Activated naive CD8-positive, alpha-beta T cell treated with anti-CD3 and anti-CD28 coated beads, Interleukin-2, amount 10 ng/mL, durations not matched to agents 7 days and 5 days (primary cell): ENCODE measurements around the gene PLOD2. TPM values are rescaled to one million over a fixed set of nuclear protein-coding genes. Genes with fewer than 3 reads are reported as not detected.

ENCODE experiments used
- ATAC-seq: fragments of 150-1000 bp; cut with Tn5 transposase; one replicate; pipeline ENCODE4 v1.10.0; 2021; ENCODE audit warnings: low read depth, moderate library complexity
- POLR2A ChIA-PET: fragments of 350-600 bp; sonication (Branson Sonifier 250); formaldehyde crosslinking; loops from one replicate; lab custom pipeline; 2021; ENCODE audit warnings: antibody characterized with exemption; lab: Charles Lee
- DNase-seq: peaks from one replicate; pipeline ENCODE4 v3.0.0; 2021
- H3K27ac Mint-ChIP-seq: one replicate; pipeline ENCODE4 v1.8.0; 2022; ENCODE audit warnings: mild to moderate bottlenecking, mixed read lengths
- H3K27me3 Mint-ChIP-seq: one replicate; pipeline ENCODE4 v1.8.0; 2022; ENCODE audit warnings: mild to moderate bottlenecking, moderate library complexity, mixed read lengths
- H3K36me3 Mint-ChIP-seq: one replicate; pipeline ENCODE4 v1.8.0; 2021; ENCODE audit warnings: mild to moderate bottlenecking, mixed read lengths
- H3K4me1 Mint-ChIP-seq: one replicate; pipeline ENCODE4 v1.8.0; 2021; ENCODE audit warnings: mixed read lengths
- H3K4me3 Mint-ChIP-seq: one replicate; pipeline ENCODE4 v1.8.0; 2022; ENCODE audit warnings: mild to moderate bottlenecking, moderate library complexity, mixed read lengths
- H3K9me3 Mint-ChIP-seq: one replicate; pipeline ENCODE4 v1.8.0; 2021; ENCODE audit warnings: mixed read lengths
- total RNA-seq, 2 experiments: library from RNA; stranded (reverse); gene quantifications; one replicate each; pipeline ENCODE4 v1.2.3, GENCODE V29; 2021

PLOD2 gene
- total RNA-seq, 2 experiments from 2014 or later = 0.14 to 0.42 TPM

DNA sequence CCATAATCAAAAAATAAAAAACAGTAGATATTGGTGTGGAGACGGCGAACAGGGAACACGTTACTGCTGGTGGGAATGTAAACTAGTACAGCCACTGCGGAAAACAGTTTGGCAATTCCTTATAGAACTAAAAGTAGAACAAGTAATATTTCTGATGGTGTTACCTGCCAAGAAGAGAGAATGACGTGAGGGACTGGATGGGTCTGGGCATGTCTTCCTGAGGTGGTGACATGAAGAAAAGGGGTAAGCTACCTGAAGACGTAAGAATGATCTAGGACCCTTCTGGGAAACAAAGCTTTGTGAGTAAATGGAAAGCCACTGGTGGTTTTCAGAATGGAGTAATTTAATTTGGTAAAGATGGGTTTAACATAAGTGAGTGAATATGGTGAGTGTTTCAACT is 19.4 kb upstream of the PLOD2 start:
- H3K27me3 Mint-ChIP-seq = peaks cover 3% of the 10 kb centered on the region
- no peak for ATAC-seq
- POLR2A ChIA-PET = no interaction called here
- H3K9me3 Mint-ChIP-seq = no peaks in the 10 kb centered on the region
- H3K27ac Mint-ChIP-seq = no peak overlapping the region
- H3K36me3 Mint-ChIP-seq = no peaks in the 10 kb centered on the region
- no peaks in the 10 kb centered on the region for H3K4me1 Mint-ChIP-seq
- no peak for DNase-seq
- no peak overlapping the region for H3K4me3 Mint-ChIP-seq

DNA sequence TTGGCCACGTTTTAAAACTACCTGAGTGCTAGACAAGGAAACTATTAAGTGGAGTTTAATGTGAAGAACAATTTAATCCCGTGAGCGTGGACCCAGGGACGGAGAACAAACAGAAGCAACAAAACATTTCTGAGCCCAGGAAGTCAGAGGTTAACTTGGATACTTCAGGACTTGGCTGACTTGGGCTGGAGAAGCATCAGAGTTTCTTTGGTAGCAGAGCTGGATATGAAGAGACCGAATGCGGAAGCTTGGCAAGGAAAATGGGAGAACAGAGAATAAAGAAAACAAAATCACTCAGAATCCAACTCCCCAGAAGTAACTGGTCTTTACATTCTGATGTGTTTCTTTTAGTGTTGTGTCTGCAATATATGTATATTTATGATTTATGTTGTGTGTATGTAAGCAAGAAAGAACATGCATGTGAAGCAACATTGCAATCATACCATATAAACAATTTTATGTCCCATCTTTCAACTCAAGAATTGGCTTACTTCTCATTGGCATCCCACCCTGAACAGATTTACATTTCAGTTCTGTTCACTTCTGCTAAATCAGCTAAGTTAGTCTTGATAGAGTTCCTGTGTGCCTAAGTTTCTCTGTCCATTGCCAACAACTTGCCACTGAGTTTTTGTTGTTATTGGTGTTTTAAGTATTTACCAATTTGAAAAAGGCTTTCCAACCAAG is 17.2 kb upstream of the PLOD2 start:
- H3K4me3 Mint-ChIP-seq = no peak overlapping the region
- H3K36me3 Mint-ChIP-seq = no peaks in the 10 kb centered on the region
- H3K4me1 Mint-ChIP-seq = no peaks in the 10 kb centered on the region
- no peaks in the 10 kb centered on the region for H3K27me3 Mint-ChIP-seq
- no peak overlapping the region for H3K27ac Mint-ChIP-seq
- POLR2A ChIA-PET = no interaction called here
- no peaks in the 10 kb centered on the region for H3K9me3 Mint-ChIP-seq
- DNase-seq = no peak
- ATAC-seq = no peak

DNA sequence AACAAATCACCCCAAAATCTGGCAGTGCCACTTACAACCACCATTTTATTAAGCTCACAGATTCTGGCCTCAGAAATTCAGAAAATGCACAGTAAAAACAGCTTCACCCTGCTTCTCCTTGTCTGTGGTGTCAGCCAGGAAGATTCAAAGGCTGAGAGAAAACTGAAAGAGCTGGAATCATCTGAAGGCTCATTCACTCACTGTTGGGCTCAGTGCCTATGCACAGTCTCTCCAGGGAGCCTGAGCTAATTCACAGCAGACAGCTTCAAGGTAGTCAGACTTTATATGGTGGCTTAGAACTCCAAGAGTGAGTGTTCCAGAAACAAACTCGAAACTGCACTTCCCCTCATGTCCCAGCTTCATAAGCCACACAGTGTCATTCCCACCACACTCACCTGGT is 16.5 kb upstream of the PLOD2 start:
- no peaks in the 10 kb centered on the region for H3K4me1 Mint-ChIP-seq
- no peaks in the 10 kb centered on the region for H3K9me3 Mint-ChIP-seq
- no peak for DNase-seq
- H3K36me3 Mint-ChIP-seq = no peaks in the 10 kb centered on the region
- H3K27ac Mint-ChIP-seq = no peak overlapping the region
- H3K27me3 Mint-ChIP-seq = no peaks in the 10 kb centered on the region
- ATAC-seq = no peak
- H3K4me3 Mint-ChIP-seq = no peak overlapping the region
- POLR2A ChIA-PET = no interaction called here

DNA sequence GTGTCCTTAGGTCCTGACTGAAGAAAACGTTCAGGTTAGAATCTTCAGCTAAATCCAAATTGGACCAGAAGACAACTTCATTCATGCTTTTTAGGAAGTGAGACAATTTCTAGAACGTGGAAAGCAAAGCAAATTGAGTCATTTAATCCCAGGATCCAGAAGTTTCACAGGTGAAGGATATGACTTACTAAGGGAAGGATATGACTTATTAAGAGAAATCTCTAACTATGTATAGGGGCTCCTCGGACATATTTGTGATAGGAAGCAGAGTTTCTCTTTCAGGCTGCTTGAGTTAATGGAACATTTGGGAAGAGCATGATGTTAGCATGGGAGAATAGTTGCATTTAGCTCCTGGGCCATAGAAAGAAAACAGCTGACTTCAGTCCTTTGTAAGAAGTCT is 16.1 kb upstream of the PLOD2 start:
- Mint-ChIP-seq H3K27me3 (no peaks in the 10 kb centered on the region), H3K9me3 (no peaks in the 10 kb centered on the region), H3K4me1 (no peaks in the 10 kb centered on the region), H3K27ac (no peak overlapping the region), H3K4me3 (no peak overlapping the region), H3K36me3 (no peaks in the 10 kb centered on the region)
- ATAC-seq (no peak), DNase-seq (no peak)
- POLR2A ChIA-PET = no interaction called here

DNA sequence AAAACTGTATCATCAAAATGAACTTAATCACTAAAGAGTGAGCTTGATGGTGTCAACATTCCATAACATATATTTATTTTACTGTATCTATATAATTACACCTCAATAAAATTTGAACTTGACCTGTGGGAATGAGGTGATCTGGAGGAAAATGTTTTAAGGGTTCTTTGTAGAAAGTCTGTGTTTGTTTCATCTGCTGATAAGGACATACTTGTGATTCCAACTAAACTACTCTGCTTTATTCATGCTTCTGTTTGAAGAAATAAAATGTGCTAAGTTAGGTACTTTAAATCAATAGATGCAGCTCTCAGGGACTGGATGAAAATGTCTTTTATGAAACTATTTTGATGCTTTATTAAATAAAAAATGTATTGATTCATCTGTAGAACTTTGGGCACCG is 11.6 kb upstream of the PLOD2 start:
- H3K27ac Mint-ChIP-seq = no peak overlapping the region
- H3K4me1 Mint-ChIP-seq = no peaks in the 10 kb centered on the region
- no peaks in the 10 kb centered on the region for H3K9me3 Mint-ChIP-seq
- no peak overlapping the region for H3K4me3 Mint-ChIP-seq
- no peak for ATAC-seq
- H3K27me3 Mint-ChIP-seq = no peaks in the 10 kb centered on the region
- no peak for DNase-seq
- POLR2A ChIA-PET = no interaction called here
- no peaks in the 10 kb centered on the region for H3K36me3 Mint-ChIP-seq

DNA sequence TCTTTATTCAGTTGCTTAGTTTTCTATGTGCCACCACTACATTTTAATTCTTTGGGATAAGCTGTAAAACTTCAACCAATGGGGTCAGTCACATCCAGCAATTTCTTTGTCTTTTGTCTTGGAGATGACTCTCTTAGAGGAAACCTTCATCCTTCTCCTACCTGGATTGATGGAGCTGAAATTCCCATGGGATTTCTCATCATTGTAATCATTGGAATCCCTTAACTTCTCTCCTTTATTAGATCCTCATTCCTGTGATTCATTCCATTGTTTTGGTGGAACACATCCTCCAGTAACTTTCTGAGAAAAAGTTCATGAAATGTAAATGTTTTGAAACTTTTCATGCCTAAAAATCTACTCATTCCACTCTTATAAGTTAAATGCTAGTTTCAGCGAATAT is 9.6 kb upstream of the PLOD2 start:
- no peak for ATAC-seq

DNA sequence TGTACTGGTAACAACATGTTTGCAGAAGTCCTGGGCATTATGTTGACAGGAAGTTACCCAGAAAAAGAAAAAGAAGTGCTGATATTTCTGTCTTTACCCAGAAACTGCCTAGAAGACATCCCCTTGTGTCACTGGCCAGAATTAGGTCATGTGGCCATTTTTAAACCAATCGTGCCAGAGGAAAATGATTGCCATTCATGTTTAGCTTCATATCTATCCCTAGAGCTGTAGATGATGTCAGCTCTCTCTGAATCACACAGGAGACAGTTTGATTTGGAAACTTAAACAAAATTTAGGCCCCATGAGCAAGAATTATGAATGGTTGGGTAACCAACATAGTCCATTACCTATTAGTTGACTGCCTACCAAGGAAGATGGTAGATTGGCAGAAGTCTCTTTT is 8.9 kb upstream of the PLOD2 start:
- H3K27me3 Mint-ChIP-seq = no peaks in the 10 kb centered on the region
- no peaks in the 10 kb centered on the region for H3K4me1 Mint-ChIP-seq
- DNase-seq (no peak), ATAC-seq (no peak)
- H3K36me3 Mint-ChIP-seq = no peaks in the 10 kb centered on the region
- no peak overlapping the region for H3K4me3 Mint-ChIP-seq
- H3K27ac Mint-ChIP-seq = no peak overlapping the region
- no peaks in the 10 kb centered on the region for H3K9me3 Mint-ChIP-seq
- POLR2A ChIA-PET = no interaction called here

More for the DNA sequence above, 9.6 kb upstream of the PLOD2 start:
- Mint-ChIP-seq H3K27ac (no peak overlapping the region), H3K4me1 (no peaks in the 10 kb centered on the region), H3K36me3 (no peaks in the 10 kb centered on the region), H3K4me3 (no peak overlapping the region), H3K9me3 (no peaks in the 10 kb centered on the region), H3K27me3 (no peaks in the 10 kb centered on the region)
- POLR2A ChIA-PET = no interaction called here
- no peak for DNase-seq

DNA sequence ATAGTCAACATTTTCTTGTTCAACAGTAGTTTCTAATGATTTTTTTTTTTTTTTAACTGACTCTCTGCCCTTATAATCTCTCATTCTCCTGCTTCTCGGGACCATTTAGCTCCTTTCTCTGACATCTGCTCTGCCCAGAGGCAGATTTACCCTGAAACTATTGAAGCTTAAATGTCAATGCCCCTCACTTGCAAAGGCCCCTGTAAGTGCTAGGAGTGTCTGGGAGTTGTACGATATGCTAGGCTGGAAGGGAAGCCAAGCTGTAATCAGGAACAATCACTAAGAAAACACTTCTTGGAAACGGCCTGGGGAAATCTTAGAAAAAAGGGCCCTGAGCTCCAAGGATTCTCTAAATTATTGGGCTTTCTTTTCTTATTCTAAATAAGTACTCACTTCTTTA is 5.8 kb upstream of the PLOD2 start:
- DNase-seq (no peak), ATAC-seq (no peak)
- H3K4me3 Mint-ChIP-seq = no peak overlapping the region
- H3K27ac Mint-ChIP-seq = no peak overlapping the region
- H3K9me3 Mint-ChIP-seq = no peaks in the 10 kb centered on the region
- POLR2A ChIA-PET = no interaction called here
- peaks cover 20% of the 10 kb centered on the region for H3K27me3 Mint-ChIP-seq
- no peaks in the 10 kb centered on the region for H3K4me1 Mint-ChIP-seq
- no peaks in the 10 kb centered on the region for H3K36me3 Mint-ChIP-seq

DNA sequence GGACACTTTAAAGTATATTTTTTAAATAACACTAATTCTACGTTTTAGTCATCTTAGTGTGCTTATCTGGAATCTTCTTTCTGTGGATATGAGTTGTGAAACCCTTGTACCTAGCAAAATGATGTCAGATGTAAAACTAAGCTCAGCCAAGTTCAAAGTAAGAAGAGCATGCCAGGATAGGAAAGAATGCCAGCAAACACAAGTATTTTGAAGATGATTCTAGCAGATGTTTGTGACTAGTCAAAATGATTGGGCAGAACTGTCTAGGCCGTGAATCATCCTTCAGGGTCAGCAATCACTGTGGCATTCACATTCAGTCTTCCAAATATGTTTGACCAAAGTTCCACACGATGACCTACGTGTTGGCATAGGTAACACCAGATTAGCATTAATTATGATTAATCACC is 5.4 kb upstream of the PLOD2 start:
- POLR2A ChIA-PET = no interaction called here
- ATAC-seq = no peak
- Mint-ChIP-seq H3K27ac (no peak overlapping the region), H3K36me3 (no peaks in the 10 kb centered on the region), H3K9me3 (no peaks in the 10 kb centered on the region), H3K4me1 (peaks cover 3% of the 10 kb centered on the region), H3K27me3 (peaks cover 24% of the 10 kb centered on the region), H3K4me3 (no peak overlapping the region)
- no peak for DNase-seq

DNA sequence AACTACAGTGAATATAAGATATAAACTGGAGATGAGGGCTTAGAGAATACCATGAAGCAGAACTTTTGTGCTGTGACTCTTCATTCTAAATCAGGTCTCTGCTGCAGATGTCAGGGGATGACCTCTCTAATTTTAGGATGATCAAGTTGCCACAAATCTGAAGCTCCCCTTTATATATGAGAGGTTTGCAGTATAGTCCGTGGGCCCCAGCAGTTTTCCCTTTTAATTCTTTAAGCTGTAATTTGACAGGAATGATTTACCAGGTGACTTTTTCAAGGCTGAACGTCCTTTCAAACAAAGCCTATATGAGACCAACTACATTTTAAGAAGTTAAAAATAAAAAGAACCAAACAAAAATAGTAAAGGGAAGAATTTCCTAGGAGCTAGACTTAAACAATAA is 4.9 kb upstream of the PLOD2 start:
- ATAC-seq (no peak), DNase-seq (no peak)
- Mint-ChIP-seq H3K36me3 (no peaks in the 10 kb centered on the region), H3K4me1 (peaks cover 3% of the 10 kb centered on the region), H3K27ac (no peak overlapping the region), H3K9me3 (no peaks in the 10 kb centered on the region), H3K27me3 (peaks cover 26% of the 10 kb centered on the region), H3K4me3 (no peak overlapping the region)
- POLR2A ChIA-PET = no interaction called here

DNA sequence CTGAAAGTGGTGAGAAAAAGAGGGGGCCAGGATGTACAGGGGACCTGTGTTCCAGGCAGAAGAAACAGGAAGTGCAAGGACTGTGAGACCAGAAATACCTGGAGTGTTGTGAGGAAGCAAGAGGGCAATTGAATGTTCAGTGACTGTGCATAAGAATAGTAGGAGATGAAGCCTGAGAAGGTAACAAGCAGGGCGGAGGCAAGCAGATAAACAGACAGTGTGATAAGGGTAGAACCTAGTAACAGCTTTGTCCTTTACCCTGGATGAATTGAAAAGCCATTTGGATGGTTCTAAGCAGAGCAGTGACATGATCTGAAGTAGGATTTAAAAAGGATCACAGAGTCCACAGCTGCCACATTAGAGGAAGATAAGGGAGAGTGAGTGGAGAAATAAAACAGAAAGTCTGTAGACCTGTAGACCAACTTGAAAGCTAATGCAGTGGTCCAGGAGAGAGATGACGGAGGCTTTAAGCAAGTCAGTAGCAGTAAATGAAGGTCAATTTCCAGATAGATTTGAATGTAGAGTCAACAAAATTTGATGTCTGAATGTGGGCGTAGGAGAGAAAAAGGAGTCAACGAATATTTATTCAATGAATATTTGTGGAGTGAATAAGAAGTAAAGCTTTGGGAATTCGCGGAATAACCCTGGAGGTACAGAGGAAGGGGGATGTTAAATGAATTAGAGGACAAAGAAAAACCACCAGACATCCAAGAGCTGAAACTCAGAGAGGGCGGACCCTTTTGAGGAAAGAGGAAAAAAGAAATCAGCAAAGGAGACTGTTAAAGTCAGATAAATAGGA is 4.2 kb upstream of the PLOD2 start:
- ATAC-seq (no peak), DNase-seq (no peak)
- H3K4me1 Mint-ChIP-seq = peaks cover 6% of the 10 kb centered on the region
- POLR2A ChIA-PET = no interaction called here
- no peak overlapping the region for H3K27ac Mint-ChIP-seq
- no peak overlapping the region for H3K4me3 Mint-ChIP-seq
- no peaks in the 10 kb centered on the region for H3K9me3 Mint-ChIP-seq
- no peaks in the 10 kb centered on the region for H3K36me3 Mint-ChIP-seq
- peaks cover 30% of the 10 kb centered on the region for H3K27me3 Mint-ChIP-seq

DNA sequence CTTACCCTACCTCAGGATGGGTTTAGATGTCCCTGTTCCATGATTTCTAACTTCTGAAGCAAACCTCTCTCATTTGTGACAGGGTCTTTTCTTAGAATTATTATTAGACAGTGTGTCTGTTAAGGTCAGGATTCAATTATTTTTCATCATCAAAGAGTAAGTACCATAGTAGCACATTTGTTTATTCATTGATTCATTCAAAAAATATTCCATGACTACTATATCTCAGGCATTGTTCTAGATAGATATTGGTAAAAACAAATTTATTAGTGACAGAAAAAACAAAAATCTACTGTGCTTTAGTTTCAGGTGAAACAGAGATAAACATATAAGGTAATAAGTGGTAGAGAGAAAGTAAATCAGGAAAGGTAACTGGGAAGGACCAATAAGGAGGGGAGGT is 3.5 kb upstream of the PLOD2 start:
- H3K9me3 Mint-ChIP-seq = no peaks in the 10 kb centered on the region
- H3K4me1 Mint-ChIP-seq = peaks cover 7% of the 10 kb centered on the region
- H3K27ac Mint-ChIP-seq = no peak overlapping the region
- POLR2A ChIA-PET = no interaction called here
- no peak for ATAC-seq
- peaks cover 37% of the 10 kb centered on the region for H3K27me3 Mint-ChIP-seq
- H3K36me3 Mint-ChIP-seq = no peaks in the 10 kb centered on the region
- no peak overlapping the region for H3K4me3 Mint-ChIP-seq
- DNase-seq = no peak

DNA sequence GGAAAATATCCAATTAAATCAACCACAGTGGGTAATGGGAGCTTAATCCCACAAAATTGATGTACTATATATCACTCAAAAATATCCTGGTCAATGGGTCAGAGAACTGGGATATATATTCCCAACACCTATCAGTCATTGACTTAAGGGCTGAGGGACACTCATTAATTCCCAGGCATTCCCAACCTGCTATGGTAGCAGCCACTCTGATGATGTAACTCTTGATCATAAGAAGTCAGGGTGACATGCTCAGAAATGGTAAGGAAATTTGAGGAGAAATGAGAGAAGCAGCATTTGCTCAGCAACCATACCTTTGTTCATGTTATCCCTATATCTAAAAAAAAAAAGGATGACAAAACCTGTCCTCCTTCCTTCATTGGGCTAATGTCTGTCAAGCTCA is 3.1 kb upstream of the PLOD2 start:
- POLR2A ChIA-PET = no interaction called here
- no peak for ATAC-seq
- DNase-seq = no peak
- Mint-ChIP-seq H3K9me3 (no peaks in the 10 kb centered on the region), H3K4me1 (peaks cover 7% of the 10 kb centered on the region), H3K4me3 (no peak overlapping the region), H3K36me3 (no peaks in the 10 kb centered on the region), H3K27ac (no peak overlapping the region), H3K27me3 (peaks cover 41% of the 10 kb centered on the region)

DNA sequence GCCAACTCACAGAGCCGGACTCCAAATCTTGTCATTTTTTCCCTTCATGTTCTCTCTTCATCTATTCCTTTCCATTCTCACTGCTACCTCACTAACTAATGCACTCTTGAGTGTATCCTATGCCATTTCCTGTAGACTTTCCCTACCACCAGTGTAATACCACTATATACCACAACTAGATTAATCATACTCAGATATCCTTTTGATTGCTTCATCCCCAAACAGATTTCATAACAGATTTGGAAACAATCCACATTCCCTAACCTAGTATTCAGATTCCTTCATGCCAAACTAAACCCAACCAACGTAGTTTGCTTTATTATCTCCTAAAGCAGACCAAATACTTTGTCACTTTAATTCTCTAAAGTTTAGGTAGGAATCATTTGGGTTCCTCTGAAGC is 2.6 kb upstream of the PLOD2 start:
- peaks cover 45% of the 10 kb centered on the region for H3K27me3 Mint-ChIP-seq
- no peak for DNase-seq
- peaks cover 7% of the 10 kb centered on the region for H3K4me1 Mint-ChIP-seq
- H3K4me3 Mint-ChIP-seq = no peak overlapping the region
- POLR2A ChIA-PET = no interaction called here
- no peak for ATAC-seq
- no peaks in the 10 kb centered on the region for H3K9me3 Mint-ChIP-seq
- no peaks in the 10 kb centered on the region for H3K36me3 Mint-ChIP-seq
- no peak overlapping the region for H3K27ac Mint-ChIP-seq
